ENCODE results near the gene NCLN. TPM values are rescaled to one million over a fixed set of nuclear protein-coding genes. Genes with fewer than 3 reads are reported as not detected.

The NCLN gene
- total and polyA plus RNA-seq, 8 donors, result 16.7 to 381 (median 50.4) TPM

- WGBS, 5 donors, result 90 to 94% (median 91%) methylated on average over 37 to 43 of the region's 43 CpGs
- peaks cover 38 to 66% (median 64%) of the 10 kb centered on the region in 4 donors for H3K36me3 ChIP-seq
- no peak overlapping the region for H3K27ac ChIP-seq
- no peaks in the 10 kb centered on the region for H3K9me3 ChIP-seq
- H3K4me1 ChIP-seq, result no peaks in the 10 kb centered on the region
- no peak overlapping the region for H3K4me3 ChIP-seq
- no peaks in the 10 kb centered on the region for H3K27me3 ChIP-seq
- TF ChIP-seq CTCF (IDR thresholded peaks at IDR 0.05), result no peak
- no peak for TF ChIP-seq POLR2AphosphoS5 (IDR thresholded peaks at IDR 0.05)
- no peak for TF ChIP-seq POLR2A (IDR thresholded peaks at IDR 0.05)
- no peak for TF ChIP-seq EP300 (IDR thresholded peaks at IDR 0.05)
- no peak for DNase-seq
- intact Hi-C loops (cut with DNase I; ENCODE audit: low total_unique reads), result no loop called here
These were observed 21.9 kb downstream of the NCLN start for GRCh38 chr19:3207461-3208242.

GRCh38 chr19:3208317-3209207, 22.8 kb downstream of the NCLN start:
- H3K9me3 ChIP-seq, result no peaks in the 10 kb centered on the region
- H3K36me3 ChIP-seq, result peaks cover 36 to 58% (median 57%) of the 10 kb centered on the region in 4 donors
- H3K4me1 ChIP-seq, result no peaks in the 10 kb centered on the region
- intact Hi-C loops (cut with DNase I; ENCODE audit: low total_unique reads), result no loop called here
- TF ChIP-seq POLR2AphosphoS5 (IDR thresholded peaks at IDR 0.05), result no peak
- TF ChIP-seq POLR2A (IDR thresholded peaks at IDR 0.05), result no peak
- no peak for TF ChIP-seq EP300 (IDR thresholded peaks at IDR 0.05)
- no peak for TF ChIP-seq CTCF (IDR thresholded peaks at IDR 0.05)
- no peak for DNase-seq
- no peaks in the 10 kb centered on the region for H3K27me3 ChIP-seq
- H3K27ac ChIP-seq, result no peak overlapping the region
- 87 to 91% (median 91%) methylated on average over 16 to 33 of the region's 33 CpGs for WGBS, 5 donors
- H3K4me3 ChIP-seq, result no peak overlapping the region

- DNase-seq, result peak; percentile 64 to 67
- Histone ChIP-seq H3K27me3 (no peaks in the 10 kb centered on the region), H3K4me3 (no peak overlapping the region), H3K9me3 (no peaks in the 10 kb centered on the region), H3K36me3 (peaks cover 22 to 39% (median 38%) of the 10 kb centered on the region in 4 donors), H3K4me1 (no peaks in the 10 kb centered on the region), H3K27ac (no peak overlapping the region)
- TF ChIP-seq CTCF (IDR thresholded peaks at IDR 0.05) (peak in 5 of 7 experiments; percentile 22 to 63 (median 29)), EP300 (IDR thresholded peaks at IDR 0.05) (no peak), POLR2AphosphoS5 (IDR thresholded peaks at IDR 0.05) (no peak), POLR2A (IDR thresholded peaks at IDR 0.05) (no peak)
- 41 to 46% (median 42%) methylated on average over 18 to 20 of the region's 20 CpGs for WGBS, 5 donors
- intact Hi-C loops (cut with DNase I; ENCODE audit: low total_unique reads), result no loop called here
These were observed 24.8 kb downstream of the NCLN start for GRCh38 chr19:3210347-3211017.

- intact Hi-C loops (cut with DNase I; ENCODE audit: low total_unique reads), result no loop called here
- TF ChIP-seq POLR2A (IDR thresholded peaks at IDR 0.05) (no peak), POLR2AphosphoS5 (IDR thresholded peaks at IDR 0.05) (no peak), EP300 (IDR thresholded peaks at IDR 0.05) (no peak), CTCF (IDR thresholded peaks at IDR 0.05) (no peak)
- 38 to 53% (median 47%) methylated on average over 3 to 12 of the region's 12 CpGs for WGBS, 5 donors
- Histone ChIP-seq H3K27me3 (no peaks in the 10 kb centered on the region), H3K4me3 (no peak overlapping the region), H3K27ac (no peak overlapping the region), H3K4me1 (no peaks in the 10 kb centered on the region), H3K36me3 (peaks cover 18 to 32% (median 31%) of the 10 kb centered on the region in 4 donors), H3K9me3 (no peaks in the 10 kb centered on the region)
- no peak for DNase-seq
These were observed 25.5 kb downstream of the NCLN start for GRCh38 chr19:3211191-3211590.

Measured in stomach (tissue), 9 donors.